ENCODE data around the gene KHDRBS2.

The KHDRBS2 gene

GRCh38 chr6:61675734-61676133 lies 610.3 kb downstream of the KHDRBS2 start:
- TF ChIP-seq TAF1 (IDR thresholded peaks at IDR 0.05; ENCODE audit: borderline replicate concordance, insufficient read depth, low read length) (no peak), FOXP2 (optimal IDR thresholded peaks at IDR 0.05; ENCODE audit: borderline replicate concordance, extremely low read depth, extremely low read length, insufficient read depth) (no peak), REST (IDR thresholded peaks at IDR 0.05; ENCODE audit: insufficient read depth in 1 of 2, low read depth in 2 of 2, low read length in 2 of 2) (no peak), POLR2AphosphoS5 (IDR thresholded peaks at IDR 0.05; ENCODE audit: low read depth, low read length) (no peak), SIN3A (IDR thresholded peaks at IDR 0.05; ENCODE audit: borderline replicate concordance, insufficient read depth, low read length) (no peak)

- TF ChIP-seq POLR2AphosphoS5 (IDR thresholded peaks at IDR 0.05; ENCODE audit: low read depth, low read length) (no peak), REST (IDR thresholded peaks at IDR 0.05; ENCODE audit: insufficient read depth in 1 of 2, low read depth in 2 of 2, low read length in 2 of 2) (no peak), FOXP2 (optimal IDR thresholded peaks at IDR 0.05; ENCODE audit: borderline replicate concordance, extremely low read depth, extremely low read length, insufficient read depth) (no peak), TAF1 (IDR thresholded peaks at IDR 0.05; ENCODE audit: borderline replicate concordance, insufficient read depth, low read length) (no peak), SIN3A (IDR thresholded peaks at IDR 0.05; ENCODE audit: borderline replicate concordance, insufficient read depth, low read length) (no peak)
Measured at GRCh38 chr6:61649845-61650244, 636.2 kb downstream of the KHDRBS2 start.

GRCh38 chr6:61640463-61640862 lies 645.6 kb downstream of the KHDRBS2 start:
- TF ChIP-seq POLR2AphosphoS5 (IDR thresholded peaks at IDR 0.05; ENCODE audit: low read depth, low read length), result no peak
- TF ChIP-seq SIN3A (IDR thresholded peaks at IDR 0.05; ENCODE audit: borderline replicate concordance, insufficient read depth, low read length), result no peak
- no peak for TF ChIP-seq REST (IDR thresholded peaks at IDR 0.05; ENCODE audit: insufficient read depth in 1 of 2, low read depth in 2 of 2, low read length in 2 of 2)
- TF ChIP-seq FOXP2 (optimal IDR thresholded peaks at IDR 0.05; ENCODE audit: borderline replicate concordance, extremely low read depth, extremely low read length, insufficient read depth), result no peak
- TF ChIP-seq TAF1 (IDR thresholded peaks at IDR 0.05; ENCODE audit: borderline replicate concordance, insufficient read depth, low read length), result no peak

All from PFSK-1 (cell line).